VCaP (cell line): ENCODE results near the gene SENP3.

Experiments used
- H3K27ac ChIP-seq: fragments of 450-650 bp; 2 replicates; pipeline ENCODE4 v1.5.1; 2017
- CTCF ChIP-seq: fragments of 450-650 bp; conservative IDR thresholded peaks from 2 replicates; pipeline ENCODE4 v1.5.1; 2017; ENCODE audit warnings: mild to moderate bottlenecking, moderate library complexity

Gene SENP3

GRCh38 chr17:7587420-7588151 is 25.9 kb downstream of the SENP3 start:
- no peak overlapping the region for H3K27ac ChIP-seq
- no peak for TF ChIP-seq CTCF

- H3K27ac ChIP-seq = no peak overlapping the region
- TF ChIP-seq CTCF = no peak
Observed at GRCh38 chr17:7588553-7589203, 27.0 kb downstream of the SENP3 start.

GRCh38 chr17:7589204-7589868 is 27.6 kb downstream of the SENP3 start:
- H3K27ac ChIP-seq = no peak overlapping the region
- no peak; the same call in 1 of the 2 replicates for TF ChIP-seq CTCF

- TF ChIP-seq CTCF = no peak
- H3K27ac ChIP-seq = no peak within 1 kb of the TSS
Observed at GRCh38 chr17:7589891-7590691, 28.4 kb downstream of the SENP3 start, which contains the start of gene SOX15. SOX15 (minus strand) TSS chr17:7590094; CDS start chr17:7589676, 418 bp downstream.

- H3K27ac ChIP-seq = no peak overlapping the region
- TF ChIP-seq CTCF = no peak
Observed at GRCh38 chr17:7590743-7591142, 29.0 kb downstream of the SENP3 start.

- no peak for TF ChIP-seq CTCF
- no peak overlapping the region for H3K27ac ChIP-seq
Observed at GRCh38 chr17:7591596-7591995, 29.9 kb downstream of the SENP3 start.
